Mesenchymal stem cell (in vitro differentiated cells and primary cell): ENCODE measurements around the gene DTWD2.

ENCODE experiments used
- DNase-seq: peaks from one replicate; pipeline ENCODE4 v3.0.0-alpha.2; 2013
- H2AFZ ChIP-seq: one replicate; pipeline ENCODE4 v1.6.1; 2013; ENCODE audit warnings: low read depth, mild to moderate bottlenecking, control low read depth, inconsistent platforms, low read length, moderate library complexity
- H2AK5ac ChIP-seq: 2 replicates; pipeline ENCODE4 v1.6.1; 2013; ENCODE audit warnings: low read length, moderate library complexity, mild to moderate bottlenecking, inconsistent platforms; ENCODE audit not compliant: severe bottlenecking
- H2BK120ac ChIP-seq: one replicate; pipeline ENCODE4 v1.6.1; 2013; ENCODE audit warnings: low read depth, mild to moderate bottlenecking, inconsistent platforms, low read length, moderate library complexity
- H2BK12ac ChIP-seq, 2 experiments: one replicate each; pipeline ENCODE4 v1.6.1; 2013; ENCODE audit warnings: inconsistent platforms in 2 of 2, low read length in 2 of 2, mild to moderate bottlenecking in 2 of 2, moderate library complexity in 2 of 2, control low read depth in 1 of 2
- H2BK15ac ChIP-seq: one replicate; pipeline ENCODE4 v1.6.1; 2013; ENCODE audit warnings: mild to moderate bottlenecking, low read depth, inconsistent platforms; ENCODE audit not compliant: poor library complexity, severe bottlenecking
- H2BK5ac ChIP-seq: 2 replicates; pipeline ENCODE4 v1.6.1; 2013; ENCODE audit warnings: low read depth, mild to moderate bottlenecking, low read length, control low read depth, inconsistent platforms; ENCODE audit not compliant: poor library complexity, severe bottlenecking
- H3K14ac ChIP-seq, 2 experiments: one replicate each; pipeline ENCODE4 v1.6.1; 2013; ENCODE audit warnings: inconsistent platforms in 2 of 2, low read length in 2 of 2, control low read depth in 1 of 2, mild to moderate bottlenecking in 1 of 2, moderate library complexity in 1 of 2
- H3K18ac ChIP-seq, 2 experiments: one replicate each; pipeline ENCODE4 v1.6.1; 2013; ENCODE audit warnings: inconsistent platforms in 2 of 2, low read length in 2 of 2, control low read depth in 1 of 2, low read depth in 1 of 2, mild to moderate bottlenecking in 1 of 2
- H3K23ac ChIP-seq, 2 experiments: one replicate each; pipeline ENCODE4 v1.6.1; 2013; ENCODE audit warnings: inconsistent platforms in 2 of 2, low read length in 2 of 2, mild to moderate bottlenecking in 2 of 2, moderate library complexity in 2 of 2, control low read depth in 1 of 2
- H3K27ac ChIP-seq: 2 replicates; pipeline ENCODE4 v1.5.1; 2013; ENCODE audit warnings: mild to moderate bottlenecking, moderate library complexity, low read length, control low read depth, inconsistent platforms; ENCODE audit not compliant: poor library complexity, severe bottlenecking
- H3K27me3 ChIP-seq, 2 experiments: 2 replicates each; pipeline versions ENCODE4 v1.6.1 to v1.7.0; 2013; ENCODE audit warnings: low read length in 2 of 2, mild to moderate bottlenecking in 2 of 2, moderate library complexity in 2 of 2, control low read depth in 1 of 2, inconsistent platforms in 1 of 2; ENCODE audit not compliant: control insufficient read depth in 1 of 2, insufficient read depth in 1 of 2
- H3K36me3 ChIP-seq, 2 experiments: 2 replicates each; pipeline versions ENCODE4 v1.6.1 to v1.7.0; 2013; ENCODE audit warnings: low read length in 2 of 2, control low read depth in 1 of 2, inconsistent platforms in 1 of 2, low read depth in 1 of 2, mild to moderate bottlenecking in 1 of 2; ENCODE audit not compliant: insufficient read depth in 2 of 2, control insufficient read depth in 1 of 2
- H3K4ac ChIP-seq, 2 experiments: one replicate each; pipeline ENCODE4 v1.6.1; 2013; ENCODE audit warnings: inconsistent platforms in 2 of 2, low read length in 2 of 2, mild to moderate bottlenecking in 2 of 2, moderate library complexity in 2 of 2, control low read depth in 1 of 2, low read depth in 1 of 2
- H3K4me1 ChIP-seq: 2 replicates; pipeline ENCODE4 v1.6.1; 2013; ENCODE audit warnings: low read depth, low read length, control low read depth; ENCODE audit not compliant: control insufficient read depth, insufficient read depth
- H3K4me2 ChIP-seq: 2 replicates; pipeline ENCODE4 v1.6.1; 2013; ENCODE audit warnings: low read length, mild to moderate bottlenecking, inconsistent platforms; ENCODE audit not compliant: poor library complexity, severe bottlenecking
- H3K4me3 ChIP-seq, 2 experiments: 2 replicates each; pipeline versions ENCODE4 v1.5.1 to v1.7.0; 2013; ENCODE audit warnings: low read length in 2 of 2, mild to moderate bottlenecking in 2 of 2, control low read depth in 1 of 2, low read depth in 1 of 2; ENCODE audit not compliant: insufficient read depth in 1 of 2
- H3K79me1 ChIP-seq: replicated peaks from 2 replicates; pipeline ENCODE4 v1.6.1; 2013; ENCODE audit warnings: mild to moderate bottlenecking, control low read depth, low read length, inconsistent platforms; ENCODE audit not compliant: poor library complexity, severe bottlenecking
- H3K9ac ChIP-seq: 2 replicates; pipeline ENCODE4 v1.7.0; 2013; ENCODE audit warnings: mild to moderate bottlenecking, low read length, moderate library complexity
- H3K9me3 ChIP-seq: 2 replicates; pipeline ENCODE4 v1.7.0; 2013; ENCODE audit warnings: mild to moderate bottlenecking, low read length; ENCODE audit not compliant: control insufficient read depth
- H4K8ac ChIP-seq: one replicate; pipeline ENCODE4 v1.6.1; 2013; ENCODE audit warnings: inconsistent platforms, mild to moderate bottlenecking, low read length, moderate library complexity
- H4K91ac ChIP-seq: one replicate; pipeline ENCODE4 v1.6.1; 2013; ENCODE audit warnings: mild to moderate bottlenecking, low read length, inconsistent platforms
- WGBS: methylation state at CpG from one replicate; pipeline ENCODE4 v1.1.7; 2013; ENCODE audit warnings: mixed read lengths; 5-methylcytosine and 5-hydroxymethylcytosine counted together

Gene DTWD2

DNA sequence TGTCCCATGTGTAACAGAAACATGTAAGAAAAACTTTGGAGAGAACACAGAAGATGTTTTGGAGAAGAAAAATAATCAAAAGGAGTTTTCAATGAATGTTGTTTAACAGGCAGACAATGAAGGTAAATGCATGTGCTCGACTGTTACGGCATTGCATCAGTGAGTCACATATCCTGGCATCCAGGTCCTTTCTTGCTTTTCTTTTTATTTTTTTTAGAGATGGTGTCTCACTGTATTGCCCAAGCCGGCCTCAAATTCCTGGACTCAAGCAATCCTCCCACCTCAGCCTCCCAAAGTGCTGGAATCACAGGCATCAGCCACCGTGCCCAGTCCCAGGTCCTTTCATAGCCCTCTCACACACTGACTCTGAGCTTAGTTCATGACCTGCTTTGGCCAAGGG, 181.8 kb downstream of the DTWD2 start:
- H3K4ac ChIP-seq = no peak overlapping the region
- H3K18ac ChIP-seq = no peak overlapping the region
- no peak overlapping the region for H3K4me2 ChIP-seq
- H2BK120ac ChIP-seq = no peak overlapping the region
- H4K91ac ChIP-seq = no peak overlapping the region
- 94% methylated on average over 4 of the region's 4 CpGs for WGBS
- no peak overlapping the region for H2BK5ac ChIP-seq
- no peak overlapping the region for H2AK5ac ChIP-seq
- no peak overlapping the region for H4K8ac ChIP-seq
- no peak overlapping the region for H3K9ac ChIP-seq
- no peak overlapping the region for H2BK15ac ChIP-seq
- no peak overlapping the region for H3K23ac ChIP-seq
- H3K4me3 ChIP-seq = no peak overlapping the region
- no peak overlapping the region for H3K27ac ChIP-seq
- H3K79me1 ChIP-seq = no peaks in the 10 kb centered on the region
- no peak overlapping the region for H3K14ac ChIP-seq
- H3K27me3 ChIP-seq = no peaks in the 10 kb centered on the region
- H2BK12ac ChIP-seq = no peak overlapping the region
- H2AFZ ChIP-seq = no peak overlapping the region
- H3K36me3 ChIP-seq = no peaks in the 10 kb centered on the region
- peaks cover 17% of the 10 kb centered on the region for H3K9me3 ChIP-seq
- no peak for DNase-seq
- H3K4me1 ChIP-seq = no peaks in the 10 kb centered on the region

DNA sequence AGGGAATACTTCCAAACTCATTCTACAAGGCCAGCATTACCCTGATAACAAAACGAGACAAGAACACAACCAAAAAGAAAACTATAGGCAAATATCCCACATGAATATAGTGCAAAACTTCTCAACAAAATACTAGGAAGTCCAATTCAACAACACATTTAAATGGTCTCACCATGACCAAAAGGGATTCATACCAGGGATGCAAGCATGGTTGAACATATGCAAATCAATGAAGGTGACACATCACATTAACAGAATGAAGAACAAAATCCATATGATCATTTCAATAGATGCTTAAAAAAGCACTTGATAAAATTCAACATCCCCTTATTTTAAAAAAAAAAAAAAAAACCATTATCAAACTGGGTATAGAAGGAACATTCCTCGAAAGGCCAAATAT, 186.0 kb downstream of the DTWD2 start:
- no peak overlapping the region for H3K4me3 ChIP-seq
- H3K4me2 ChIP-seq = no peak overlapping the region
- no peak overlapping the region for H2BK15ac ChIP-seq
- H3K14ac ChIP-seq = no peak overlapping the region
- H3K4ac ChIP-seq = no peak overlapping the region
- no peaks in the 10 kb centered on the region for H3K4me1 ChIP-seq
- no peaks in the 10 kb centered on the region for H3K9me3 ChIP-seq
- no peaks in the 10 kb centered on the region for H3K27me3 ChIP-seq
- no peak overlapping the region for H2AK5ac ChIP-seq
- no peak overlapping the region for H3K27ac ChIP-seq
- no peak overlapping the region for H4K8ac ChIP-seq
- no peaks in the 10 kb centered on the region for H3K79me1 ChIP-seq
- H3K18ac ChIP-seq = no peak overlapping the region
- 63% methylated on average over 1 of the region's 2 CpGs for WGBS
- no peak overlapping the region for H3K23ac ChIP-seq
- no peak overlapping the region for H2BK12ac ChIP-seq
- no peak for DNase-seq
- no peak overlapping the region for H3K9ac ChIP-seq
- no peak overlapping the region for H4K91ac ChIP-seq
- H3K36me3 ChIP-seq = no peaks in the 10 kb centered on the region
- H2BK5ac ChIP-seq = no peak overlapping the region
- H2BK120ac ChIP-seq = no peak overlapping the region
- no peak overlapping the region for H2AFZ ChIP-seq

DNA sequence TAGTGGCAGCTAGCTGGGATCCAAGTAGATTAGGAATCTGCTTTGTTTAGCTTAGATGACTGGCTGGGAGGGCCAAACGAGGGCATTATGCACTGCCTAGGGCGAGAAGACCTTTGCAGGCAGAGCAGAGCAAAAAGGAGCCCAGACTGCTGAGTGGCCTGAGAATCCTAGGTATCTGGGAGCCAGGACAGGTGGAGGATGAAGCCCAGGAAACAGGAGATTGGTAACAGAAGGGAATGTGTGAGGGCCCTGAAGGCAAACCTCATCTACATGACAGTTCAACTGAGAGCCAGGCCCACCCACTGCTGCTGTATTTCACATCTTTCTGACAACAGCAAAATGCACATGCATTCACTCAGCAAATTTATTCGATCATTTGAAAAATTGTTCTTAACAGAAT, 192.3 kb downstream of the DTWD2 start:
- 75% methylated on average over 3 of the region's 3 CpGs for WGBS
- no peak overlapping the region for H2BK5ac ChIP-seq
- H3K14ac ChIP-seq = no peak overlapping the region
- H3K79me1 ChIP-seq = no peaks in the 10 kb centered on the region
- no peak overlapping the region for H3K27ac ChIP-seq
- H3K23ac ChIP-seq = no peak overlapping the region
- no peak overlapping the region for H2BK120ac ChIP-seq
- no peak overlapping the region for H3K4ac ChIP-seq
- no peak overlapping the region for H3K18ac ChIP-seq
- H4K8ac ChIP-seq = no peak overlapping the region
- no peak overlapping the region for H2BK15ac ChIP-seq
- H4K91ac ChIP-seq = no peak overlapping the region
- DNase-seq = no peak
- H2AK5ac ChIP-seq = no peak overlapping the region
- no peak overlapping the region for H2BK12ac ChIP-seq
- no peak overlapping the region for H3K9ac ChIP-seq
- H3K9me3 ChIP-seq = no peaks in the 10 kb centered on the region
- H3K36me3 ChIP-seq = no peaks in the 10 kb centered on the region
- H3K4me3 ChIP-seq = no peak overlapping the region
- no peaks in the 10 kb centered on the region for H3K4me1 ChIP-seq
- H3K4me2 ChIP-seq = no peak overlapping the region
- H3K27me3 ChIP-seq = no peaks in the 10 kb centered on the region
- H2AFZ ChIP-seq = no peak overlapping the region

DNA sequence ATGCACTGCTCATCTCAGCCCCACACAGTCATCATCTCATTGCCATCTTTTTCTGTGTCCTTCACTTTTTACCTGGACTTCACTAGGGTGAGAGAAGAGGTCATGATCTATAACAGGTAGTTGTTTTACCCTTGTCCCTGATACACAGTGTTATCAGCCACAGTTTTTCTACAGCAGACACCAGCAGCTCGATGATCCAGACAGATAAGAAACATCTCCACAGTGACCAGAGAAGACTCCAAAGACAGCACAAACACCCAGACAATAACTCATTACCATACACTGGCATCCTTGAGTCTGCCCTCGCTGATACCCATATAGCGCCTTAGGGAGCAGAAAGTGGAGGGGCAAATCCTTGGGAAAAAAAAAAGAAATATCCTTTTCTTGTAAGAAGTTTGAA, 194.1 kb downstream of the DTWD2 start:
- Histone ChIP-seq H3K18ac (no peak overlapping the region), H3K27me3 (no peaks in the 10 kb centered on the region), H3K4me3 (no peak overlapping the region), H3K9me3 (no peaks in the 10 kb centered on the region), H3K14ac (no peak overlapping the region), H3K4me1 (no peaks in the 10 kb centered on the region), H2BK15ac (no peak overlapping the region), H2BK12ac (no peak overlapping the region), H3K79me1 (no peaks in the 10 kb centered on the region), H4K8ac (no peak overlapping the region), H2BK5ac (no peak overlapping the region), H3K36me3 (no peaks in the 10 kb centered on the region), H2AK5ac (no peak overlapping the region), H4K91ac (no peak overlapping the region), H3K4me2 (no peak overlapping the region), H3K23ac (no peak overlapping the region), H3K27ac (no peak overlapping the region), H3K4ac (no peak overlapping the region), H3K9ac (no peak overlapping the region), H2BK120ac (no peak overlapping the region), H2AFZ (no peak overlapping the region)
- DNase-seq = no peak
- 50% methylated on average over 1 of the region's 3 CpGs for WGBS
